DMS 273 (cell line): ENCODE measurements around the gene SPRR2D.
"Not testable (repeated sequence)": the region's sequence is repeated elsewhere in the genome, so short reads cannot be mapped to it uniquely, and the experiment has no call there.

Source experiments
- DNase-seq: peaks from one replicate; lab custom pipeline; 2025; ENCODE audit not compliant: unreplicated experiment; lab: John Stamatoyannopoulos, UW

The SPRR2D gene

DNA sequence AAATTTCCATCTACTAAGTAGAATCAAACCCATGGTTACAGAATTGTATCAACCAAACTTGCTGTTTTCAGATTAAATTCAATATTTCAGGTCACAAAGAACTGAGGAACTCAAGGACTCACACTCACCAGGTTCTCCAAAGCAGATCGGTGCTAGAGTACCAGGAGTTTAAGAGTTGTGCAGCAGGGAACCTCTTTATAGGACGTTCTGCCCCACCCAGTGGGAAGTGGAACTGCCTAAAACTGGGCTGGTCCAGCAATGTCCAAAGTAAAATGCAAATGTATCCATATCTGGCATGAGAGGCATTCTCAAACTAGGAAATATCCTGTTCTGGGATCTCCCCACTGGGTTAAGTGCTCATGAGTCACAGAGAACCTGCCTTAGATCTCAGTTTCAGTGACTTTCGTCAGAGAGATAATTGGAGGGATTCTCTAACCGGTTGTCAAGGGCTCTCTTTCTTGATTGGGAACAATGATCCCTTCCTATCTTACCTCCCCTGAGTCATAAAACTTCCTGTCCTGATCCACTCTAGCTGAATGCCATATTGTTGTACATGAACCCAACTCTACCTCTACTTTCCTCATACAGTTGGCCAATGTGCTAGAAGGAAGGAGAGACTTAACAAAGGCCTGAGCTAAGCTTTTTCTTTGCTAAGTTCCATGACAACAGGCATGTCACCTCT, at the start of gene SPRR2D:
TSS of gene SPRR2D (minus strand) at position 171 of the 682 bp plus-strand sequence. CDS start 774 bp downstream, outside the sequence.
- DNase-seq, result no peak

DNA sequence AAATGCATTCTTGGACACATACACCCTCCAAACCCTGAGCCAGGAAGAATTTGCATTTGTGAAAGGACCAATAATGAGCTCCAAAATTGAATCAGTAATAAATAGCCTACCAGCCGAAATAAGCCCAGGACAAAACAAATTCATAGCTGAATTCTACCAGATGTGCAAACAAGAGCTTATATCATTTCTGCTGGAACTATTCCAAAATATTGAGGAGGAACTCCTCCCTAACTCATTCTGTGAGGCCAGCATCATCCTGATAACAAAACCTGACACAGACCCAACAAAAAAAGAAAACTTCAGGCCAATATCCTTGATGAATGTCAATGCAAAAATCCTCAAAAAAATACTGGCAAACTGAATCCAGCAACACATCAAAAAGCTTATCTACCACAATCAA, 46.7 kb upstream of the SPRR2D start:
- no peak for DNase-seq

DNA sequence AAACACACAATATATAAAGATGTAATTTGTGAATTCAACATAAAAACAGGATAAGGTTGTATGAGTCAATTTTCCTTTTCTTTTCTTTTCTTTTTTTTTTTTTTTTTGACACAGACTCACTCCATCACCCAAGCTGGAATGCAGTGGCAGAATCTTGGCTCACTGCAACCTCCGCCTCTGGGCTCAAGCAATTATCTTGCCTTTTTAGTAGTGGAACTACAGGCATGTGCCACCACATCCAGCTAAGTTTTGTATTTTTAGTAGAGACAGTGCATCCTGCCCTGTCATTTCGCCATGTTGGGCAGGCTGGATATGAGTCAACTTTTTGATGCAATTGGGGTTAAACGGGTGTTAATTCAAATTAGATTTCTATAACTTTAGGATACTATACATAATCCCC, 40.8 kb upstream of the SPRR2D start:
- DNase-seq, result no peak

DNA sequence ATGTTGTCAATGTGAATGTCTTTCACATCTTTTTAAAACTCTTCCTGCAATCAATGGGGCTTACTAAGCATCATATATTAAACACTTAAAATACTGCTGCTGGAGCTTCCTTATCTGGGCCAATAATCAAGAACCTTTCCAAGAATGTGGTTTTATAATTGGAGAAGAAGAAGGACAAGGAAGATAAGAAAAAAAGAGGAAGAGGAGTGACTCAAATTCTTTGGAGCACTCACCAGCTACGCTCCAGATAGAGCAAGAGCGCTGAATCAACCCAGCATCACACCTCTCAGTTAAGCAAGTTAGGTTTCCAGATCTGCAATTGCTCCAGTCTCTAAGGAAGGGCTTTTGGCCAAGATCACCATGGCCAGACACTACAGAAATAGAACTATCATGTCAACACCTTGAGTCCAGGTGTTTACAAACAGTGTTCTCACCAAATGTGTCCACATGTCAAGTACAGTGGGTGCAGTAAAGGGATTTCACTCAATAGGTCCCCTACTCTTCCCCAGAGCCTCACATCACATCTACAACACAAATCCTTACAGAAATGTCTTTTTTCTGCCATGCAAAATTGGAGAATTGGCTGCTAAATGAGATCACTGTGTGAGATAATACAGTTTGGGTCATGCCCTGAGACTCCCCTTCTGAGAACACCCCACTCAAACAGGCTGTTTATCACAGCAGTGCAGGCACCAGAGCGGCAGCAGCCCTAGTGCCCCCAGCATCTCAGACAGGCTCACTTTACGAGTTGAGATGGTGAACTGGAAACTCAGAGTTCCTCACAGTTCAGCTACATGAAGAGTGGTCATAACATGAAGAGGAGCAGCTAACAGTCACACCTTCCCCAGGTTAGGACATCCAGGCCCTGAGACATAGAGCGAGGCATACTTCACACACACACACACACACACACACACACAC, 32.1 kb upstream of the SPRR2D start:
- no peak for DNase-seq

DNA sequence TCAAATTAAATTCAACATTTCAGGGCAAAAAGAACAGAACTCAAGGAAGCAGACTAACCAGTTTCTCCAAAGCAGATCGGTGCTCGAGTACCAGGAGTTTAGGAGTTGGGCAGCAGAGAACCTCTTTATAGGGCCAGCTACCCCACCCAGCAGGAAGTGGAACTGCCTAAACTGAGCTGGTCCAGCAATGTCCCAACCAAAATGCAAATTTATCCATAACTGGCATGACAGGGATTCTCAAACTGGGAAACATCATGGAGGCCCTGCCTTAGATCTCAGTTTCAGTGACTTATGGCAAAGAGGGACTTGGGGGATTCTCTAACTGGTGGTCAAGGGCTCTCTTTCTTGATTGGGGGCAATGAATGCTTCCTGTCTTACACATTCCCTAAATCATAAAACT, 30.6 kb upstream of the SPRR2D start, which contains the start of gene SPRR2B:
TSS of gene SPRR2B (minus strand) at position 101 of the 400 bp plus-strand sequence. CDS start 772 bp downstream, outside the sequence.
- no peak for DNase-seq

DNA sequence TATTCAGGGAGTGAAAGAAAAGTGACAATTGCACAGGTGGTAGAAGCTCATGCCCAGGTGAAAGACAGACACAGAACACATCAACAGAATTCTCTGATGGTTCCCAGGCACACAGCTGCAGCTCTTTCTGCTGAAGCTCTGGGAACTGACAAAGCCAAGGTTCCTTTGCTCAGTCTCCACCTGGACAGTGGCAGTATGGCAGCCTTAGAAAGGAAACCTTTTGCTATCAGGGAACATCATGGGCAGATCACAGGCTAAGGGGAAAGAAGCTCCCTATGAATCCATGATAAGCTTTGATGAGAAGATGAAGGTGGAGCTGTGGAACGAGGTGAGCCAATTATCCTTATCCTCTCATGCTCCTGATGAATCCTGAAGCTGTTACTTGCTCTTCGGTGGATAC, 29.3 kb upstream of the SPRR2D start:
- no peak for DNase-seq

DNA sequence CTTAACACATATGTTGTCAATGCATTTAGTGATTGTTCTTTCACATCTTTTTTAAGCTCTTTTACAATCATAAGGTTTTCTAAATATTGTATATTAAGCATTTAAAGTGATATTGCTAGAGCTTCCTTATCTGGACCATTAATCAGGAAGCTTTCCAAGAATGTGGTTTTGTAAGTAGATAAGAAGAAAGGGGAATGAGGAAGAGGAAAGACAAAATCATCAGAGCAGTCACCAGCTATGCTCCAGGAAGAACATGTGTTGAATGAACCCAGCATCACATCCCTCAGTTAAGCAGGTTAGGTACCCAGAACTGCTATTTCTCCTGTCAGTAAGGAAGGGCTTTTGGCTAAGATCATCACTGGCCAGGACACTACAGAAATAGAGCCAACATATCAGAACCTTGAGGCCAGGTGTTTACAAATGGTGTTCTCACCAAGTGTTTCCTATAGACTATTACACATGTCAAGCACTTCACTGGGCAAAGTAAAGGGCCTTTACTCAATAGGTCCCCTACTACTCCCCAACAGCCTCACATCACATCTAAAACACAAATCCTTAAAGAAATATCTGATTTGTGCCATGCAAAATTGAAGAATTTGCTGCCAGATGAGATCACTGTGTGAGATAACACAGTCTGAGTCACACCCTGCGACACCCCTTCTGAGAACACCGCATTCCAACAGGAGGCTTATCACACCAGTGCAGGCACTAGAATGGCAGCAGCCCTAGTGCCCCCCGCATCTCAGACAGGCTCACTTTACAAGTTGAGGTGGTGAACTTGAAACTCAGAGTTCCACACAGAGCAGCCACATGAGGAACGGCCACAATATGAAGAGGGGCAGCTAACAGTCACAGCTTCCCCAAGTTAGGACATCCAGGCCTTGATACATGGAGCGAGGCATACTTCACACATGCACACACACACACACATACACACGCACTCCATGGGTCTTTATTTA, 18.2 kb upstream of the SPRR2D start:
- no peak for DNase-seq

DNA sequence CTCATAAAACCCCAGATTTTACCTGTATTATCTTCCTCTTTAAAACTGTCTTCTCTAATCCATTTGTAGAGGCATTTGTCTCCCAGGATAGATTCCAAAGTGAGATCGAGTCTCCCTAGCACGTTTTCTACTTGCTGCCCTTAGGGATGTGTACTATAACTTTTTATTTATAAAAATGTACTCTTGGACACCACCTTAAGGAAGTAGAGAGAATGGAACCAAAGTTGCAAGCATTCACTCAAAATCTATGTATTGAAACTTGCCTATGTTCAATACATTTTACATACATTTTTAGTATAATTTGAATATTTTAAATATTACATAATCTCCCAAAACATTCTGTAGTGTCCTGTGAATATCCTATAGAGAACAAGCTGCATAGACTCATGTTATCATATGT, 17.2 kb upstream of the SPRR2D start:
- no peak for DNase-seq

DNA sequence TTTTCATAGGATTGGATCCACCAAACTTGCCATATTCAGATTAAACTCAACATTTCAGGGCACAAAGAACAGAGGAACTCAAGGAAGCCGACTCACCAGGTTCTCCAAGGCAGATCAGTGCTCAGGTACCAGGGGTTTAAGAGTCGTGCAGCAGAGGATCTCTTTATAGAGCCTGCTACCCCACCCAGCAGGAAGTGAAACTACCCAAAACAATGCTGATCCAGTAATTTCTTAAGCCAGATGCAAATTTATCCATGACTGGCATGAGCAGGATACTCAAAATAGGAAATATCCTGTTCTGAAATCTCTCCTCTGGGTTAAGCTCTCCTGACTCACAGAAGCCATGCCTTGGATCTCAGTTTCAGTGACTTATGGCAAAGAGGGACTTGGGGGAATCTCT, 16.5 kb upstream of the SPRR2D start, which contains the start of gene SPRR2A:
TSS of gene SPRR2A (minus strand) at position 138 of the 400 bp plus-strand sequence. CDS start 777 bp downstream, outside the sequence.
- no peak for DNase-seq

DNA sequence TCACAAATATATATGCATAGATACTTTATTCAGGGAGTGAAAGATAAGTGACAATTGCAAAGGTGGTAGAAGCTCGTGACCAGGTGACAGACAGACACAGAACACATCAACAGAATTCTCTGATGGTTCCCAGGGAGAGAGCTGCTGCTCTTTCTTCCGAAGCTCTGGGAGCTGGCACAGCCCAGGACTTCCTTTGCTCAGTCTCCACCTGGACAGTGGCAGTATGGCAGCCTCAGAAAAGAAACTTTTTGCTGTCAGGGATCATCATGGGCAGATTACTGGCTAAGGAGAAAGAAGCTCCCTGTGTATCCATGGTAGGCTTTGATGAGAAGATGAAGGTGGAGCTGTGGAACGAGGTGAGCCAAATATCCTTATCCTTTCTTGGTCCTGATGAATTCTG, 15.2 kb upstream of the SPRR2D start:
- DNase-seq, result not testable (repeated sequence)

DNA sequence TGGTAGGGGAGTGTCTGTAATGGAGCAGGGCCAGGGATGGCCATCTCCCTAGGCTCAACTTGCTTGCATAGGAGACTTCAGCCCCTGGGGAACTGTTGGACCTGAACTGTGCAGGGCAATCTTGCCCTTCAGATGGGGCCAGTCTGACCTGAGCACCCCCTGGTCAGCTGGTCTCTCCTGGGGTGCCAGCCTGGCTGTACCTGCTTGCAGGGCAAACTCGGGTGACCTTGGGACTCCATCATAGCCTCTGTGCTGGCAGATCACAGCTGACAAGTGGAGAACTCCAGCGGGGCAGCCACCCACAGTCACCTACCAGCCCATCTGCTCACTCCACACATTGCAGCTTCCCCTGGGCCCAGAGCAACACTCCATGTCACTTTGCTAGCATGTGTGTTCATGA, 8.3 kb upstream of the SPRR2D start:
- no peak for DNase-seq

DNA sequence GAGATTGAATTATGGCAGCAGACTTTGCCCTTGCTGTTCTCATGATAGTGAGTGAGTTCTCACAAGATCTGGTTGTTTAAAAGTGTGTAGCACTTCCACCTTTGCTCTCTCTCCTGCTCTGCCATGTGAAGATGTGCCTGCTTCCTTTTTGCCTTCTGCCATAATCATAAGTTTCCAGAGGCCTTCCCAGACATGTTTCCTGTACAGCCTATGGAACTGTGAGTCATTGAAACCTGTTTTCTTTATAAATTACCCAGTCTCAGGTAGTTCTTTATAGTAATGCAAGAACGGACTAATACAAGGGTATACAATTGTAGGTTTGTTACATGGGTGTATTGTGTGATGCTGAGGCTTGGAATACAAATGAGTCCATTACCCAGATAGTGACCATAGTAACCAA, 5.7 kb downstream of the SPRR2D start:
- no peak for DNase-seq

DNA sequence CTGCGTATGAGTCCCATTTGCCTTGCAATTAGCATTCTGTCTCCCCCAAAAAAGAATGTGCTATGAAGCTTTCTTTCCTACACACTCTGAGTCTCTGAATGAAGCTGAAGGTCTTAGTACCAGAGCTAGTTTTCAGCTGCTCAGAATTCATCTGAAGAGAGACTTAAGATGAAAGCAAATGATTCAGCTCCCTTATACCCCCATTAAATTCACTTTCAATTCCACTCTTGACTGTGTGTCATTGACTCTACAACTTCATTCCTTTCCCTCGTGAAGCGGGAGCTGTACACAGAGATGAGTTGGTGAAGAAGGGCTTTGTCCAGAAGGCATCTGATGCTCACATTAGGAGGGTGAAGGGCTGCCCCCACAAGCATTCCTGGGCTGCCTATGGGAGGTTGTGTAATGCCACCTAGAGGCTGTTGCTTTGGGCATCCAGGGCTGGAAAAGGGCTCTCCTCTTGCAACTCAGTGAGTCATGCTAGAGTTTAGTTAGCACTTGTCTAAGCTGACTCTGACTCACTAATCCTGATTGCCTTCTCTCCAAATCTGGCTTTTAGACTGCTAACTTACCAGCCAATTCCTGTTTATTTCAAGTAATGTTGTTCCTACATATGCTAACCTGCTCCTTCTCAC, 8.1 kb downstream of the SPRR2D start:
- peak; percentile 13 for DNase-seq

DNA sequence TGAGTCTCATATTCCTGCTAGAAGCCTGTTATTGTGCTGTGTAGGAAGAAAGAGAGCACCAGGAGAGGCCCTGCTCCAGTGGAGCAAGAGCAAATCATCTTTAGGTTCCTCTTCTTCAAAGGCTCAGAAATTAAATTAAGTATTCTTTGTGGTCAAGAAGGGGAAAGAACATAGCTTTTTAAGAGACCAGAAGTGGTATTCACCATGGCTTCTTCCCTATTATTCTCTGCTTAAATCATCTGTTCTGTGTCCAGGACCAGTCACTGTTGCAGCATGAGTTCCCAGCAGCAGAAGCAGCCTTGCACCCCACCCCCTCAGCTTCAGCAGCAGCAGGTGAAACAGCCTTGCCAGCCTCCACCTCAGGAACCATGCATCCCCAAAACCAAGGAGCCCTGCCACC, 8.8 kb downstream of the SPRR2D start:
- no peak for DNase-seq

DNA sequence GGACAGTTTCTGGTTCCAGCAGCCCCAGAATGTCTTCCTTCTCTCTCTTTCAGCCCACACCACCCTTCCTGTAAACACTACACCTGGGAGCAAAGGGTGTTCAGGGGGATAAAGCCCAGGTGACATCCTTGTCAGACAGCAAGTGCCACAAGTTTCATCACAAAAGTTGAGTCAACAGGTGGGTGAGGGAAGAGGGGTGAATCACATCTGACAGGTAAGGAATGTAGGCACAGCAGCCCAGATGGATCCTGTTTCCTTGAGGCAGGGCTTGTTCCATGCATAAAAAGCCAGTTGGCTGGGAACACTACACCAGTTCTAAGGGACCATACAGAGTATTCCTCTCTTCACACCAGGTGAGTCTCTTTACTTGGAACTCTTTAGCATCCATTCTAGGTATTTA, 10.0 kb downstream of the SPRR2D start, which contains the start of gene SPRR1B:
TSS of gene SPRR1B (plus strand) at position 309 of the 400 bp plus-strand sequence. CDS start 1,143 bp downstream, outside the sequence.
- DNase-seq, result no peak

DNA sequence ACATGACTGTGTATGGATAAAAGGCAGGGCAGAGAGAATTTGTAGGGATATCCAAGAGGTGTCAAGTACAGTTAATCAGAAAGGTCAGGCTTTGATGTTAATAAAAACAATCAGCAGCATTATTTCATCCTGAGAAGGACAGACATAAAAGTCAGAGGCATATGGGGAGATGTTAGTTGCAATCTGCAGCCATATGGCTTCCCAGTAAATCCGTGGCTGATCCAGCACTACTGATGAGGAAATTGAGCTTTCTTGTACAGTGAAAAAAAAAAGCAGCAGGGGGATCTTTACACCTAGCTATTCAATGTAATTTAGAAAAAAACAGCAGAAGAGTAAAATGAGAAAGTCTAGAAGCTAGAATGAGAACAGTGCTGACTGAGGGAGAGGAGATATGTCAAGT, 12.2 kb downstream of the SPRR2D start:
- DNase-seq, result no peak

DNA sequence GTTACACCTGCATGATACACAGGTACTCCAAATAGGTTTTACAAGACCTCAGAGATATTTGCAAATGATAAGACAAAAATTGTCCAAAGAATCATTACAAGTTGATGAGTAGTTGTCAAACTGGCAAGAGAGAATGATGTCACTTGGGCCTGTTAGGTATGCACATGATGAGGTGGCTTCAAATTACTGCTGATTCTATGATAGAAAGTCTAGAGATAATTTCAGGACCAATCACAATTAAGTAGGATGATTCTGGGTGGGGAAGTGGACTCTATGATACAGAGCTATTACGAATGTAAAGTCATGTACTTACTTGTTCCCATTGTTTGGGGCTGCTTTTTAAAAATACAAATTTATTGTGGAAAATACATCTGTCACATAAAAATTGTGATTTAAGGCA, 15.1 kb downstream of the SPRR2D start:
- no peak for DNase-seq

DNA sequence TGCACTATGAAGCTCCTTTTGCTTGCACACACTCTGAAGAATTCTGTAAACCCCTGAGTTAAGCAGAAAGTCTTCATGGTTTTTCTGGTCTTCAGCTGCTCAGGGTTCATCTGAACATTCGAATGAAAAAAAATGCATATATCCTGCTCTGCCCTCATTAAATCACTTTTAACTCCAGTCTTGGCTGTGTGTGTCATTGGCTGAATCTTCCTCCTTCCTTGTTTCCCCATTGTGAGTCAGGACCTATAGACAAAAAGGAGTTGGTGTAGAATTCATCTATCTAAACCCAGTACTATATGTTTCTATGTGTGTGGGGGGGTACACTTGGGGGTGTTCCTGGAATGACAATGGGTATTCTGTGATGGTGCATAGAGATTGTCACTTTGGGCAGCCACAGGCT, 16.5 kb downstream of the SPRR2D start:
- no peak for DNase-seq

DNA sequence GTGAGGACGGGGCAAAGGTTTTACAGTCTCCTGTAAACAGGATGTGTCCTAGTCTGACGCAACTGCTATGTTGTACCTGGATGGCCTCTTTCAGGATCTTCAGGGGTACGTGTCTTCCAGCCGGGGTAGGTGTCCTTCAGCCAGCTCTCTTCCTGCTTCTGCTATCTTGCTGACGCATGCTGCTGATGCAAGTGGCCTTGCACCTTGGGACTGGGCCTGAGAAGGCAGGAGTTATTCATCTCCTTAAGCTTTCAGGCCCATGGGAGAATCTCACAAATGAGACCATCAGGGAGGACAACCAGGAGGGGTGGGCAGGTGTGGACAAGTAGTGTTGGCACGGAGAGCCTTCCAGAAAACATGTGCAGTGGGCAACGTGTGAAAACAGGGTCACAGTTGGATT, 17.8 kb downstream of the SPRR2D start:
- DNase-seq, result no peak

DNA sequence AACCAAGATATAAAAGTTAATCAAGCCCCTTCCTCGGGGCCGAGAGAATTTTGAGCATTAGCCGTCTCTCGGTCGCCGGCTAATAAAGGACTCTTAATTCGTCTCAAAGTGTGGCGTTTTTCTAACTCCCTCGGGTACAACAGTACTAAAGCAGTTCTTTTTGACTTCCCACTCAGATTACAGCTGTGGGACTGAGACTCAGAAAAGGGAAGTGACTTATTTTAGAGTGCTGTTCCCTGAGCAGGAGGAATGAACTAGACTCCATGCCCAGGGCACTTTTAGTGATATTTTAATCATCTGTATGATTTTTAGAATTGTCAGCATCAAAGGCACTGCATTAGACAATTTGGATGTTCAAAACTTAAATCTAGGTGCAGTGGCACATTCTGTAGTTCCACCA, 18.6 kb downstream of the SPRR2D start:
- DNase-seq, result not testable (repeated sequence)
